ENCODE measurements around the gene FKBP15.
"Not testable (repeated sequence)": the region's sequence is repeated elsewhere in the genome, so short reads cannot be mapped to it uniquely, and the experiment has no call there.

The FKBP15 gene

DNA sequence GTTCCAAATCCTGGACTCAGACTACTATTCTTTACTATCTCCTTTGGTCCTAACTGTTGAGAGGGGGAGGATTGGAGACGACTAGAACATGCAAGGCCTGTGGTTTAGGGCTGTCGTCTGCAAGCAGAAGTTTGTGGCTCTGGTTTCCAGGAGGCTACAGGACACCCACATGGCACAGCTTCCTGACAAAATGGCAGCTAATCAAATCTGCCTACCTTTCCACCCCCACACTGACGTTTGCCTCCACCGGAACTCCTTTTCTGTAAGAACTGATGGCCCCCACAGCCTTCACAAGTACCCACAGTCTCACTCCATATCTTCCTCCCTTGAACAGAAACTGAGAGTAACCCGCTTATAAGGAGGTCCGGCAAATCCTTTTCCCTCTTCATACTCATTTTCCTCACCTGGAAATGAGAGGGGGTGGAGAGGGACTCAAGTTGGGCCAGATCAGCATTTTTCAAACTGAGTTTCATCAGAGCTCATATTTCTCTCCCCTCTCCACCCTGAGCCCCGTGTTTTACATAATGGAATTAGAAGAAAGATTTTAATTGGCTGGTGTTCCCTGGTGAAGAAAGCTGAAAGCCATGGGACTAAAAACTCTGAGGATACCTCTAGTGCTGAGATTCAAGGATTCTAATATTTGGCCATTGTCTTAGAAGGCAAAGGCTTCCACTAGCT lies 65.0 kb downstream of the FKBP15 start:
- Histone ChIP-seq H3K4me1 (ENCODE audit: insufficient read depth, low read length) (peaks cover 7% of the 10 kb centered on the region), H3K9me3 (ENCODE audit: control insufficient read depth, insufficient read depth, low read length) (no peaks in the 10 kb centered on the region), H3K36me3 (ENCODE audit: insufficient read depth, low read length) (0 out of 2 replicates have a peak, but pooled peaks cover 2% of the 10 kb centered on the region), H3K9ac (ENCODE audit: low read depth, low read length) (no peak overlapping the region)

DNA sequence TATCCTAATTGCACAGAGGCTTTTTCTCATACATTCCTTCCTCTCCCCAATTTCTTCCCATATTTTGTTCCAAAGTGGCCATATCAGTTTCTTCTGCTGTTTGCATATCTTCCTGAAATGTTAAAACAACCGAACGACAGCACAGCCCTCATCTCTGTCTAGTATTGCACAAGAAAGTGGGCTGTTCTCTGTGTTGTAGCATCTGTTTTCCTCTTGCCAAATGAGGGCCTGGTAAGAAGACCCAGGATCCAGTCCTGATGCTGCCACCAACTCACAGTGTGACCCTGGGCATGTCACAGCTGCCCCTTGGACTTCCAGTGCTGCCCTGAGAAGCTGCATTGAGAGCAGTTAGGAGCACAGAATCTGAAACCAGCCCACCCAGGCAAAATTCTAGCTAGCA lies 66.1 kb downstream of the FKBP15 start:
- H3K4me1 ChIP-seq (ENCODE audit: insufficient read depth, low read length): peaks cover 2% of the 10 kb centered on the region; the same call in 1 of the 2 replicates
- H3K9me3 ChIP-seq (ENCODE audit: control insufficient read depth, insufficient read depth, low read length): no peaks in the 10 kb centered on the region
- H3K9ac ChIP-seq (ENCODE audit: low read depth, low read length): no peak overlapping the region
- H3K36me3 ChIP-seq (ENCODE audit: insufficient read depth, low read length): 0 out of 2 replicates have a peak, but pooled peaks cover 2% of the 10 kb centered on the region

DNA sequence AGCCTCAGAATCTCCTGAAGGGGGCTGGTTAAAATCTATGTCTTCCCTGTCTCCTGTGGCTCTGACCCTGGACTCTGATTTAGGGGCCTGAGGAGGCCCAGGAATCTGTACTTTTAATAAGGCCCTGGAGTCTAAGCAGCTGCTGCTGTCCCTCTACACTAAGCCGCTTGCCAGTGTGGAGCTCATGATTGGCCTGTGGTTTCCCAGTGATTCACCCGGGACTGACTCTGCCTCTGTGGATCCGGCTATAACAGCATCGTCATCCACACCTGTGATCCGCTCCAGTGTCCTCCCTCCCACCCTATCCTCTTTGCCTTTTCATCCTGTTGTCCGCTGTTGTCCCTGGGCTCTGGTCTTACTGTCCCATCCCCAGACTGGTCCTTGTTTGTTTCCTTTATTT lies 66.6 kb downstream of the FKBP15 start:
- Histone ChIP-seq H3K9ac (ENCODE audit: low read depth, low read length) (no peak overlapping the region), H3K9me3 (ENCODE audit: control insufficient read depth, insufficient read depth, low read length) (no peaks in the 10 kb centered on the region), H3K36me3 (ENCODE audit: insufficient read depth, low read length) (no peaks in the 10 kb centered on the region), H3K4me1 (ENCODE audit: insufficient read depth, low read length) (peaks cover 2% of the 10 kb centered on the region; the same call in 1 of the 2 replicates)

GRCh38 chr9:113153599-113153998 lies 67.5 kb downstream of the FKBP15 start:
- Histone ChIP-seq H3K9me3 (ENCODE audit: control insufficient read depth, insufficient read depth, low read length) (no peaks in the 10 kb centered on the region), H3K36me3 (ENCODE audit: insufficient read depth, low read length) (no peaks in the 10 kb centered on the region), H3K4me1 (ENCODE audit: insufficient read depth, low read length) (peaks cover 2% of the 10 kb centered on the region; the same call in 1 of the 2 replicates), H3K9ac (ENCODE audit: low read depth, low read length) (no peak overlapping the region)

DNA sequence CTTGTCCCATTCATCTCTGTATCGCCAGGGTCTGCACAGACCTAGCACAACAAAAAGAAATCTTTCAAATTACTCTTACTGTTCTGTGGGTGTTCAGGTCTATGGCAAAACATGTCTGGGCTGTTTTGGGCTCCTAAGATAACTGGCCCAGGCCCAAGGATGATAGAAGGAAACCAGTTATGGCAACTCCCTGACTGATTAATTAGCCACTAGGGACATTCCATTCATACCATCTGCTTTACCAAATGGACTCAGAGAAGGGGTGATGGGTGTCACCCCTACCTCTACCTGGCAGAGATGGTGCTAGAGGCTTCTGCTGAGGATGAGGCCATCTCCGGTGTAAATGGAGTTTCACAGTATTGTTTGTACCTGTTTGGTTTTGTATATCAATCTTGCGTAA lies 68.4 kb downstream of the FKBP15 start:
- Histone ChIP-seq H3K4me1 (ENCODE audit: insufficient read depth, low read length) (peaks cover 2% of the 10 kb centered on the region; the same call in 1 of the 2 replicates), H3K9me3 (ENCODE audit: control insufficient read depth, insufficient read depth, low read length) (no peaks in the 10 kb centered on the region), H3K9ac (ENCODE audit: low read depth, low read length) (no peak overlapping the region), H3K36me3 (ENCODE audit: insufficient read depth, low read length) (no peaks in the 10 kb centered on the region)

- no peaks in the 10 kb centered on the region for H3K9me3 ChIP-seq (ENCODE audit: control insufficient read depth, insufficient read depth, low read length)
- peak overlapping the region; percentile 93 for H3K9ac ChIP-seq (ENCODE audit: low read depth, low read length)
Measured at GRCh38 chr9:113151696-113152630, 69.1 kb downstream of the FKBP15 start.

GRCh38 chr9:113150670-113151611 lies 70.1 kb downstream of the FKBP15 start, which contains the start of gene SLC31A2:
SLC31A2 (plus strand) TSS chr9:113151007; CDS start chr9:113151075, 68 bp downstream.
- no peaks in the 10 kb centered on the region for H3K36me3 ChIP-seq (ENCODE audit: insufficient read depth, low read length)
- peak within 1 kb of the TSS; percentile 93 for H3K9ac ChIP-seq (ENCODE audit: low read depth, low read length)
- no peaks in the 10 kb centered on the region for H3K9me3 ChIP-seq (ENCODE audit: control insufficient read depth, insufficient read depth, low read length)
- no peaks in the 10 kb centered on the region for H3K4me1 ChIP-seq (ENCODE audit: insufficient read depth, low read length)

More at GRCh38 chr9:113151696-113152630, 69.1 kb downstream of the FKBP15 start:
- Histone ChIP-seq H3K4me1 (ENCODE audit: insufficient read depth, low read length) (no peaks in the 10 kb centered on the region), H3K36me3 (ENCODE audit: insufficient read depth, low read length) (no peaks in the 10 kb centered on the region)

- H3K9ac ChIP-seq (ENCODE audit: low read depth, low read length); H3K4me1 ChIP-seq (ENCODE audit: insufficient read depth, low read length); H3K36me3 ChIP-seq (ENCODE audit: insufficient read depth, low read length); H3K9me3 ChIP-seq (ENCODE audit: control insufficient read depth, insufficient read depth, low read length): not testable (repeated sequence)
Measured at GRCh38 chr9:113149561-113149960, 71.5 kb downstream of the FKBP15 start.

- no peaks in the 10 kb centered on the region for H3K36me3 ChIP-seq (ENCODE audit: insufficient read depth, low read length)
- H3K4me1 ChIP-seq (ENCODE audit: insufficient read depth, low read length): no peaks in the 10 kb centered on the region
- no peak overlapping the region for H3K9ac ChIP-seq (ENCODE audit: low read depth, low read length)
- H3K9me3 ChIP-seq (ENCODE audit: control insufficient read depth, insufficient read depth, low read length): no peaks in the 10 kb centered on the region
Measured at GRCh38 chr9:113148781-113149510, 72.1 kb downstream of the FKBP15 start.

DNA sequence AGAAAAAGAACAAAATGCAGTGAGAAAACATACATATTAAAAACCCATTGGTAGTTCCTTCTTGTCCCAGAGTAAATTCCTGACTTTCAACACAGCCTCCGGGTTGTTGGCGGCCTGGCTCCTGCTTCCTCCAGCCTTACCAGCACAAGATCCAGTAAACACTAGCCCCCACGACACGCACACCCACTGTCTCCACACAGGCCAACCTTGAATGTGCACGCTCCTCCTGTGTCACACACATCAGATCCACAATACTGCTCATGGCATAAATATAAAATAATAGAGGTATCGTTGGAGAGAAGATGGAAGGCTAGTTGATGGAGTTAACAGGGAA lies 72.7 kb downstream of the FKBP15 start:
- Histone ChIP-seq H3K4me1 (ENCODE audit: insufficient read depth, low read length) (no peaks in the 10 kb centered on the region), H3K36me3 (ENCODE audit: insufficient read depth, low read length) (no peaks in the 10 kb centered on the region), H3K9ac (ENCODE audit: low read depth, low read length) (no peak overlapping the region), H3K9me3 (ENCODE audit: control insufficient read depth, insufficient read depth, low read length) (no peaks in the 10 kb centered on the region)

DNA sequence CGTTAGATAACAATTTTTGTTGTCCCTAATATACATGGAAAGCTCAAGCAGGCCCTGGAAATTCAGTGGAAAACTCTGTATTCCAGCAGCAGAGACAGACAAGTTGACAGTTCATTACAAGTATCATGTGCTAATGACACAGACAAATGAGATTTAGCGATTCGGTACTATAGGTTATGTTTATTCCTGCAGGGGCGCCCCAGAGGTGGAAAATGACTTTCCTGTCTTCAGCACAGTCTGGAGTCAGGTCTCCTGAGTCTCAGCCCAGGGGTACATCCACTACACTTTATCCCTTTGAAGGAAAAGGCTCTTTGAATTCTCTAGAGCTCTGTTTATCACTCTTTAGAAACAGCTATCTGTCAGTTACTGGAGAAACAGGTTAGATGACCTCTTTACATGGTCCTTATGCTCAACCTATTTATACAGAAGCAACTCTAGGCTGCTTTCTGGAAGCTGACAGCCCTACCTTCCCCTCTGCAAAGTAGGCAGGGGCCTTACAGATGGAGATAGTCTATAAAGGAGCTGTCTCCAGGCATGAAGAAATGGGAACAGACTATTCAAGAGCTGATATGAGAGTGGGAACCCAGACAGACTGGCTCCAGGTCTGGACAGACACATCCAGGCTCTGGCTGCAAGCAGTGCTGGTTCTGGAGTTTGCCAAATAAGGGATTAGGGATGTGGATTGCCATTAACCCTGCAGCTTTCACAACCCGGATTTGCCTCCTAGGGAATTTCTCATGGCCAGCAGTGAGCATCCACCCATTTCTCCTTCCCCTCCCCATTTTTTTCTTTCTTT lies 77.4 kb downstream of the FKBP15 start:
- Histone ChIP-seq H3K4me1 (ENCODE audit: insufficient read depth, low read length) (no peaks in the 10 kb centered on the region), H3K9ac (ENCODE audit: low read depth, low read length) (no peak overlapping the region), H3K36me3 (ENCODE audit: insufficient read depth, low read length) (no peaks in the 10 kb centered on the region), H3K9me3 (ENCODE audit: control insufficient read depth, insufficient read depth, low read length) (no peaks in the 10 kb centered on the region)

DNA sequence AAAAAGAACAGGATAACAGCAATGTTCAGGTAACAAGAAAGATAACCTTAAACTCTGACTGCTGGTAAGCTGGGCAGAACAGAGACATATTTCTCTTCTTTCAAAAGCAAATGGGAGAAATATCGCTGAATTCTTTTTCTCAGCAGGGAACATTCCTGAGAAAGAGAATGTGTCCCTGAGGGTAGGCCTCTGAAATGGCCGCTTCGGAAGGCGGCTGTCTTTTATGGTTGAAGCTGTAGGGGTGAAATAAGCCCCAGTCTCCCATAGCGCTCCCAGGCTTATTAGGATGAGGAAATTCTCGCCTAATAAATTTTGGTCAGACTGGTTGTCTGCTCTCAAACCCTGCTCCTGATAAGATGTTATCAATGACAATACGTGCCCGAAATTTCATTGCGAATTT lies 80.2 kb downstream of the FKBP15 start:
- not testable (repeated sequence) for H3K36me3 ChIP-seq (ENCODE audit: insufficient read depth, low read length); H3K4me1 ChIP-seq (ENCODE audit: insufficient read depth, low read length); H3K9ac ChIP-seq (ENCODE audit: low read depth, low read length); H3K9me3 ChIP-seq (ENCODE audit: control insufficient read depth, insufficient read depth, low read length)

DNA sequence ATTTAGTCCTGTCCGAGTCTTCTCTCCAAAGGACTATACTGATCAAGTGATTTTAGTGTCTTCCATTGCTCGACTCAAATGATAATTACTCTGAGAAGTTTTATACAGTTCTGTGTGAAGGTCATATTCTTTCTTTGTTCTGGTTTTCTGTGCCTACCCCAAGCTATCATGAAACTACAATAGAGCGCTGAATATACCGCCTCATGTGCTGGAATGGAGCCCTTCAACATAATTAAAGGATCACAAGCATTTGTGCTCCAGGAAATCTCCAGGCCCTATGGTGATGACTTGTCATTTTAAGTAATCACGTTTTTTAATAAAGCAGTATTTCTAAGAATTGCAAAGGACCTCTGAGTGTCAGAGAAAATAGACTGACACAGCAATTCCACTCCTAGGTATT lies 81.1 kb downstream of the FKBP15 start:
- Histone ChIP-seq H3K9ac (ENCODE audit: low read depth, low read length) (no peak overlapping the region), H3K9me3 (ENCODE audit: control insufficient read depth, insufficient read depth, low read length) (no peaks in the 10 kb centered on the region), H3K4me1 (ENCODE audit: insufficient read depth, low read length) (no peaks in the 10 kb centered on the region), H3K36me3 (ENCODE audit: insufficient read depth, low read length) (no peaks in the 10 kb centered on the region)
